ENCODE measurements around the gene NELFB. TPM values are rescaled to one million over a fixed set of nuclear protein-coding genes. Genes with fewer than 3 reads are reported as not detected.

Gene NELFB
- total RNA-seq, 4 donors from 2014 or later, result 26.1 to 41.4 (median 35.2) TPM

DNA sequence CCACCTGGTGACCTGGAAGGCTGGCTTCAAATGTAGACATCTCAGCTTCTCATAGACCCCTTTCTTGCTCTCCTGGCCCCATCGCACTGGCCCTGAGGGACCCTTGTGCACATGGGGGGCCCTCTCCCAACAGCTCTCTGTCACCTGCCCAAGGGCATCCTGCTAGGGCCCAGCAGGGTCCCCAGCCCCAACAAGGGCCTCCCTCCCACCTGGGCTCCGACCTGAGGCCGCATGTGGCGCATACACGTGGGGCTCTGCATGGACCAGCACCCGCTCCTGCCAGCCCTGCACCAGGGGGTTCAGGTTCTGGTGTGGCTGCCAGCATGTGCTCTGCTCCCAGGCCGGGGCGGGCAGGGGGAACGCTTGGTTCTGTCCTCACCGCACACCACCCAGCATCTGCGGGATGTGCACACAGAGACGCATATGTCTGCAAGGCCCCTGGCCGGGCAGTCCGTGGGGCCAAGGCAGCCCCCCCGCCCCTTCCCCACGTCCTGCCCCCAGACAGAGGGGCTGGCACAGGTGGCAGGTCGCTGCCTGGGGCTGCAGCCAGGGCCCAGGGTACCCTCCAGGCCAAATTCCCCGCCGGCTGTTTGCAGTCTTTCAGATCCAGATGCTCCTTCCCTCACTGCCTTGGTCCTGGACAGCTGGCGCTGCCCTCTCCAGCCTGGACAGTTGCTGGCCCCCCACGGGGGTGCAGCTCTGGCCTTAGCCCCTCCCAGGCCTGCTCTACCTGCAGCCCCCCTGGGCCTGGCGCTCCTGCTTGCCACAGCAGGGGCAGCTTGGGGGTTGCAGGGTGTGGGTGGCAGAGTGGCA lies 64.8 kb downstream of the NELFB start:
- DNase-seq, result no peak

DNA sequence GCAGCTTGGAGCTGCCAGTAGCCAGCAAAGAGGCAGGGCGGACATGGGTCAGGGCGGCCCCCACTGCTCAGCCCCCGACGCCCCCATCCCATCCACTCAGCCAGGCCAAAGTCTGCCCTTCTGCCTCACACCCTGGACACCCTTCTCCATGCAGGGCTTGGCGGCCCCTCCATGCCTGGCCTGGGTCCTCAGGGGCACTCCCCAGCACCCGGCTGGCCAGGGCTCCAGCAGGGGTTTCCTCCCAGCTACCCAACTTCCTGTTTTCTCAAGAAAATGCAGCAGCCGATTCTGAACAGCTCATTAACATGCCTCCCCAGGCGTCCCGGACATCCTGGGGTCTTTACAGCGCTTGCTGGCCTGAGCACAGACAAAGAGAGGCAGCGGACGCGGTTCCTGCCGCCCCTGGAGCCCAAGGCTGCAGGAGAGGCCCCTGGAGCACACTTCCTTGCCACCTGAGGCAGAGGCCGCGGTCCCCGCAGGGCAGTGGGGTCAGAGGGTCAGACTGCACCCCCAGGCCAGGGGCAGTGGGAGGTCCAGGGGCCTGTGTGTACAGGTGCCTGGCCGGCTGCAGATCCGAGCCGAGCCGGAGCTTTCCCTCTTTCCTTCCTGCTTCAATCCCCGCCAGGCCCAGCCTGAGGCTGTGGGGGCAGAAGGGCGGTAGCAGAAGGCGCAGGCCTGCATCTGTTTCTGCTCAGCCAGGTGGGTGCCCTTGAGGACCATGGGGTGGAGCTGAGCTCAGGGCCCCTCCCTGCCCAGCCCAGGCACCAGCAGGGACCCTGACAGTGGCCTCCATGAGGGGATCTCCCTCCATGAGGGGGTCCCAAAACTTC lies 65.6 kb downstream of the NELFB start:
- Histone ChIP-seq H3K9me3 (no peaks in the 10 kb centered on the region), H3K27ac (peak overlapping the region in 3 of 4 donors; percentile 29 to 44 (median 39)), H3K36me3 (no peaks in the 10 kb centered on the region), H3K4me3 (peak overlapping the region in 1 of 4 donors; percentile 30), H3K4me1 (peaks cover 16 to 45% (median 19%) of the 10 kb centered on the region in 3 donors), H3K27me3 (peaks cover 0 to 20% (median 0%) of the 10 kb centered on the region in 4 donors)
- DNase-seq, result no peak
- TF ChIP-seq, protein P1, sequence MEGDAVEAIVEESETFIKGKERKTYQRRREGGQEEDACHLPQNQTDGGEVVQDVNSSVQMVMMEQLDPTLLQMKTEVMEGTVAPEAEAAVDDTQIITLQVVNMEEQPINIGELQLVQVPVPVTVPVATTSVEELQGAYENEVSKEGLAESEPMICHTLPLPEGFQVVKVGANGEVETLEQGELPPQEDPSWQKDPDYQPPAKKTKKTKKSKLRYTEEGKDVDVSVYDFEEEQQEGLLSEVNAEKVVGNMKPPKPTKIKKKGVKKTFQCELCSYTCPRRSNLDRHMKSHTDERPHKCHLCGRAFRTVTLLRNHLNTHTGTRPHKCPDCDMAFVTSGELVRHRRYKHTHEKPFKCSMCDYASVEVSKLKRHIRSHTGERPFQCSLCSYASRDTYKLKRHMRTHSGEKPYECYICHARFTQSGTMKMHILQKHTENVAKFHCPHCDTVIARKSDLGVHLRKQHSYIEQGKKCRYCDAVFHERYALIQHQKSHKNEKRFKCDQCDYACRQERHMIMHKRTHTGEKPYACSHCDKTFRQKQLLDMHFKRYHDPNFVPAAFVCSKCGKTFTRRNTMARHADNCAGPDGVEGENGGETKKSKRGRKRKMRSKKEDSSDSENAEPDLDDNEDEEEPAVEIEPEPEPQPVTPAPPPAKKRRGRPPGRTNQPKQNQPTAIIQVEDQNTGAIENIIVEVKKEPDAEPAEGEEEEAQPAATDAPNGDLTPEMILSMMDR (IDR thresholded peaks at IDR 0.05), result no peak
- TF ChIP-seq POLR2A (IDR thresholded peaks at IDR 0.05), result no peak
- intact Hi-C loops (cut with DNase I), result no loop called here
- WGBS, 2 donors, result 38 to 50% methylated on average over 2 to 4 of the region's 24 CpGs

More for the DNA sequence above, 64.8 kb downstream of the NELFB start:
- H3K27me3 ChIP-seq, result peaks cover 0 to 28% (median 0%) of the 10 kb centered on the region in 4 donors
- WGBS, 2 donors, result 70% methylated on average over 3 of the region's 22 CpGs; no CpG with 5 or more reads in 1 of the 2 donors
- no peak overlapping the region for H3K27ac ChIP-seq
- H3K9me3 ChIP-seq, result no peaks in the 10 kb centered on the region
- intact Hi-C loops (cut with DNase I), result no loop called here
- H3K36me3 ChIP-seq, result no peaks in the 10 kb centered on the region
- TF ChIP-seq, protein P1 (IDR thresholded peaks at IDR 0.05), result no peak
- TF ChIP-seq POLR2A (IDR thresholded peaks at IDR 0.05), result no peak
- H3K4me3 ChIP-seq, result no peak overlapping the region
- peaks cover 23 to 53% (median 27%) of the 10 kb centered on the region in 3 donors for H3K4me1 ChIP-seq

DNA sequence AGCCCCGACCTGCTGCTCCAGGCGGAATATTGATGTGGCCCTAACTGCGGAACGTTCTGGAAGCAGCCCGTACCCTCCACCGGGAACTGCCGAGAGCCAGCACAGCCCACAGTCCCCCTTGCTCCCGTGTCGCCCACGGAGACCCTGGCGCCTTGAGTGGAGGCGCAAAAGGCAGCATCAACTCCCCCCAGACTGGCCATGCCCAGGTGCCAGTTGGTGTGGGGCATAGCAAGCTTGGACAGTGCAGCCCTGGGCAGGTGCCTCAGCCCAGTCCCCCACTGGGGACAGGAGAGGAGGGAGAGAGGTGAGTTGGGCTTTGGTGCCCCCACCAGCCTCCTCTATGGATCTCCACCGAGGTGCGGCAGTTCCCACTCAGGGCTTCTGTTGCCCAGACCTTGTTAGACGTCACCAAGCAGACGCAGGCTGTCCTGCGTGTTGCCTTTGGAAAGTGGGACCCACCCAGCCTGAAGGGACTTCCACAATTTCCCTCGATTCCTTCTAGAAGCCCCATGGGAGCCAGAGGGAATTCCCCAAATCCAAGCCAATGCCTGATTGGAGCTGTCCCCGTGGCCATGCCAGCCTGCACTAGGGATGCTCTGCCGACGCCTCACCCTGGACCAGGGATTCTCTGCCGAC lies 66.7 kb downstream of the NELFB start:
- Histone ChIP-seq H3K4me1 (peaks cover 7 to 34% (median 11%) of the 10 kb centered on the region in 3 donors), H3K27ac (no peak overlapping the region), H3K36me3 (no peaks in the 10 kb centered on the region), H3K4me3 (no peak overlapping the region), H3K9me3 (no peaks in the 10 kb centered on the region), H3K27me3 (peaks cover 0 to 9% (median 0%) of the 10 kb centered on the region in 4 donors)
- intact Hi-C loops (cut with DNase I), result no loop called here
- no peak for TF ChIP-seq POLR2A (IDR thresholded peaks at IDR 0.05)
- TF ChIP-seq, protein P1 (IDR thresholded peaks at IDR 0.05), result no peak
- WGBS, 2 donors, result 88 to 100% methylated on average over 1 to 5 of the region's 22 CpGs
- DNase-seq, result no peak

Other genes with a start within 250 kb of the NELFB start
- gene ABCA2, start 227.1 kb upstream of the NELFB start, total RNA-seq, result 10 to 100 TPM in 2 of 4 donors, 1 to 10 TPM in 2; 3.5 to 14.7 (median 7.6) TPM
- under 1 TPM in 3 of 4 donors, not detected in 1; 0.13 to 0.38 (median 0.21) TPM for gene FUT7, start 223.2 kb upstream of the NELFB start, total RNA-seq
- 10 to 100 TPM; 11.9 to 45.2 (median 20.3) TPM for gene NPDC1, start 209.2 kb upstream of the NELFB start, total RNA-seq
- gene ENTPD2, start 201.3 kb upstream of the NELFB start, total RNA-seq, result 1 to 10 TPM in 2 of 4 donors, under 1 TPM in 2; 0.47 to 1.3 (median 0.86) TPM
- gene SAPCD2, start 184.8 kb upstream of the NELFB start, total RNA-seq, result 10 to 100 TPM in 3 of 4 donors, 1 to 10 TPM in 1; 8.2 to 21.2 (median 14.7) TPM
- 1 to 10 TPM; 2.2 to 4.7 (median 3.7) TPM for gene UAP1L1, start 177.8 kb upstream of the NELFB start, total RNA-seq
- 10 to 100 TPM; 25.6 to 50.9 (median 39.4) TPM for gene MAN1B1, start 168.3 kb upstream of the NELFB start, total RNA-seq
- gene DPP7, start 140.6 kb upstream of the NELFB start, total RNA-seq, result 100 to 1,000 TPM in 1 of 4 donors, 10 to 100 TPM in 3; 41.1 to 109 (median 62.4) TPM
- under 1 TPM in 1 of 4 donors, not detected in 3; 0.38 TPM for gene GRIN1, start 116.2 kb upstream of the NELFB start, total RNA-seq
- gene LRRC26, start 85.3 kb upstream of the NELFB start, total RNA-seq, result 1 to 10 TPM in 1 of 4 donors, under 1 TPM in 2, not detected in 1; 0.82 to 3.7 (median 0.95) TPM
- not detected for gene TMEM210, start 83.3 kb upstream of the NELFB start, total RNA-seq
- 10 to 100 TPM; 14.0 to 34.1 (median 25.1) TPM for gene ANAPC2, start 66.8 kb upstream of the NELFB start, total RNA-seq
- gene SSNA1, start 66.7 kb upstream of the NELFB start, total RNA-seq, result 100 to 1,000 TPM in 2 of 4 donors, 10 to 100 TPM in 2; 67.1 to 124 (median 96.7) TPM
- 10 to 100 TPM; 13.0 to 34.2 (median 15.8) TPM for gene TPRN, start 54.6 kb upstream of the NELFB start, total RNA-seq
- gene TMEM203, start 49.7 kb upstream of the NELFB start, total RNA-seq, result 10 to 100 TPM; 19.4 to 29.6 (median 25.4) TPM
- gene NDOR1, start 49.6 kb upstream of the NELFB start, total RNA-seq, result 10 to 100 TPM in 1 of 4 donors, 1 to 10 TPM in 3; 5.3 to 11.2 (median 7.7) TPM
- gene RNF208, start 33.1 kb upstream of the NELFB start, total RNA-seq, result 1 to 10 TPM; 2.3 to 3.2 (median 2.5) TPM
- gene CYSRT1, start 30.2 kb upstream of the NELFB start, total RNA-seq, result 100 to 1,000 TPM; 114 to 301 (median 152) TPM
- gene RNF224, start 27.8 kb upstream of the NELFB start, total RNA-seq, result 1 to 10 TPM; 1.2 to 5.2 (median 3.0) TPM
- gene SLC34A3, start 24.4 kb upstream of the NELFB start, total RNA-seq, result 1 to 10 TPM in 1 of 4 donors, under 1 TPM in 2, not detected in 1; 0.11 to 1.7 (median 0.38) TPM
- 100 to 1,000 TPM; 367 to 753 (median 540) TPM for gene TUBB4B, start 14.0 kb upstream of the NELFB start, total RNA-seq
- not detected for gene STPG3, start 4.0 kb upstream of the NELFB start, total RNA-seq
- 10 to 100 TPM in 3 of 4 donors, 1 to 10 TPM in 1; 8.8 to 17.5 (median 13.5) TPM for gene TOR4A, start 22.4 kb downstream of the NELFB start, total RNA-seq
- 10 to 100 TPM; 19.6 to 33.9 (median 27.5) TPM for gene NRARP, start 46.9 kb downstream of the NELFB start, total RNA-seq
- gene EXD3, start 167.8 kb downstream of the NELFB start, total RNA-seq, result 10 to 100 TPM in 2 of 4 donors, 1 to 10 TPM in 2; 2.8 to 16.8 (median 9.1) TPM
- gene NOXA1, start 168.1 kb downstream of the NELFB start, total RNA-seq, result 1 to 10 TPM; 2.1 to 7.4 (median 4.8) TPM
- gene ENTPD8, start 186.0 kb downstream of the NELFB start, total RNA-seq, result not detected
- 10 to 100 TPM; 16.2 to 38.1 (median 20.6) TPM for gene NSMF, start 204.0 kb downstream of the NELFB start, total RNA-seq